PC-9 (cell line): Measurements from ENCODE around the gene ABHD8.

Experiments
- CTCF ChIP-seq: fragments of 200-600 bp; sonication (generic); conservative IDR thresholded peaks from 2 replicates; pipeline ENCODE4 v1.6.1; 2017; ENCODE audit warnings: mixed run types, antibody characterized with exemption, mild to moderate bottlenecking, moderate library complexity
- EZH2 ChIP-seq: fragments of 200-600 bp; sonication (generic); IDR thresholded peaks from 2 replicates; pipeline ENCODE4 v1.8.0; 2017; ENCODE audit warnings: antibody characterized with exemption, low read depth

- TF ChIP-seq CTCF (no peak), EZH2 (no peak)
These were observed 21.9 kb upstream of the ABHD8 start for GRCh38 chr19:17325133-17325532.
